GM18508 (cell line): ENCODE measurements around the gene NOLC1.

ENCODE experiments used
- ATAC-seq: cut with Tn5 transposase; IDR thresholded peaks from one replicate; pipeline ENCODE4 v1.9.1; 2021; ENCODE audit warnings: moderate number of reproducible peaks; ENCODE audit not compliant: insufficient read depth, unreplicated experiment

NOLC1 gene

GRCh38 chr10:102120991-102121738 lies 31.0 kb upstream of the NOLC1 start:
- ATAC-seq: no peak

- ATAC-seq: no peak
Observed at GRCh38 chr10:102121739-102122372, 30.3 kb upstream of the NOLC1 start.

GRCh38 chr10:102122450-102122849 lies 29.7 kb upstream of the NOLC1 start:
- no peak for ATAC-seq

- no peak for ATAC-seq
Observed at GRCh38 chr10:102123223-102123622, 29.0 kb upstream of the NOLC1 start.

GRCh38 chr10:102131286-102132170 lies 20.7 kb upstream of the NOLC1 start:
- ATAC-seq: no peak

GRCh38 chr10:102132193-102132562 lies 20.0 kb upstream of the NOLC1 start:
- ATAC-seq: no peak

GRCh38 chr10:102132563-102133372 lies 19.4 kb upstream of the NOLC1 start, which contains the start of gene PPRC1:
PPRC1 (plus strand) TSS chr10:102133040; CDS start chr10:102133069, 29 bp downstream.
- peak; percentile 87 for ATAC-seq

GRCh38 chr10:102133373-102134195 lies 18.6 kb upstream of the NOLC1 start:
- ATAC-seq: no peak

- no peak for ATAC-seq
Observed at GRCh38 chr10:102134416-102134815, 17.8 kb upstream of the NOLC1 start.

- ATAC-seq: no peak
Observed at GRCh38 chr10:102135956-102136526, 16.1 kb upstream of the NOLC1 start.

- ATAC-seq: no peak
Observed at GRCh38 chr10:102139281-102140110, 12.7 kb upstream of the NOLC1 start.

- no peak for ATAC-seq
Observed at GRCh38 chr10:102140218-102140617, 12.0 kb upstream of the NOLC1 start.

- no peak for ATAC-seq
Observed at GRCh38 chr10:102140913-102141540, 11.2 kb upstream of the NOLC1 start.

GRCh38 chr10:102141583-102142107 lies 10.5 kb upstream of the NOLC1 start:
- ATAC-seq: no peak

GRCh38 chr10:102146971-102147428 lies 5.2 kb upstream of the NOLC1 start:
- no peak for ATAC-seq

GRCh38 chr10:102147561-102147960 lies 4.6 kb upstream of the NOLC1 start:
- ATAC-seq: no peak

GRCh38 chr10:102148275-102148674 lies 3.9 kb upstream of the NOLC1 start:
- no peak for ATAC-seq
